K562 (cell line): Measurements from ENCODE around the gene TMEM108. TPM values are rescaled to one million over a fixed set of nuclear protein-coding genes. Genes with fewer than 3 reads are reported as not detected.

ENCODE experiments used
- ATAC-seq: fragments of 200-7000 bp; cut with Tn5 transposase; 3 replicates; pipeline ENCODE4 v1.9.1; 2020; ENCODE audit warnings: moderate library complexity
- BruUV-seq: library from RNA; stranded (reverse); fragments of 400-500 nt; replicated peaks from 2 replicates; lab custom pipeline; 2021; lab: Mats Ljungman, UMichigan
- CTCF ChIA-PET: fragments of 300-600 bp; formaldehyde crosslinking; extraction: SDS; loops from one replicate; lab custom pipeline; 2021; ENCODE audit warnings: low intra/inter-chr PET ratio; lab: Yijun Ruan, JAX
- POLR2A ChIA-PET: fragments of 300-600, 350-650 bp; sonication (Branson Sonifier 250); formaldehyde crosslinking; extraction: SDS; loops from one replicate; lab custom pipeline; 2021; ENCODE audit warnings: antibody characterized with exemption, inconsistent platforms; lab: Yijun Ruan, JAX
- DNase-seq, 4 experiments: peaks; one replicate each; pipeline versions ENCODE4 v3.0.0 to v3.0.0-alpha.2; 2011 to 2018; ENCODE audit warnings: low spot score in 3 of 4, mixed read lengths in 3 of 4; ENCODE audit errors: extremely low read depth in 1 of 4
- FAIRE-seq: peaks from 2 replicates; lab custom pipeline; 2011; peaks lifted over from hg19 to GRCh38; lab: Jason Lieb, UNC
- H2AFZ ChIP-seq: 2 replicates; pipeline ENCODE4 v1.6.0; 2011; ENCODE audit warnings: low read depth, low read length, control low read depth, inconsistent platforms
- H3K27ac ChIP-seq: fragments of 200-600 bp; 3 replicates; pipeline ENCODE4 v1.8.0; 2011; ENCODE audit warnings: low read depth, mild to moderate bottlenecking, control low read depth, inconsistent platforms, low read length, moderate library complexity, mixed read lengths; ENCODE audit errors: extremely low read depth
- H3K27me3 ChIP-seq, 2 experiments: fragments of 300-600 bp in 1 of 2; 2 replicates in 1 of 2; 3 replicates in 1 of 2; pipeline versions ENCODE4 v1.6.0 to v1.8.0; 2011; ENCODE audit warnings: inconsistent platforms in 2 of 2, low read length in 2 of 2, mild to moderate bottlenecking in 1 of 2, mixed read lengths in 1 of 2, moderate library complexity in 1 of 2; ENCODE audit not compliant: control insufficient read depth in 2 of 2, insufficient read depth in 2 of 2
- H3K36me3 ChIP-seq: fragments of 300-600 bp; 3 replicates; pipeline ENCODE4 v1.8.0; 2011; ENCODE audit warnings: mild to moderate bottlenecking, low read length, inconsistent platforms; ENCODE audit not compliant: control insufficient read depth, insufficient read depth
- H3K4me1 ChIP-seq, 2 experiments: fragments of 200-600 bp in 1 of 2; replicated peaks in 1 of 2; 2 replicates in 1 of 2; 3 replicates in 1 of 2; pipeline versions ENCODE4 v1.5.1 to v1.8.0; 2011; ENCODE audit warnings: inconsistent platforms in 2 of 2, low read length in 2 of 2, mild to moderate bottlenecking in 1 of 2, mixed read lengths in 1 of 2, moderate library complexity in 1 of 2; ENCODE audit not compliant: control insufficient read depth in 2 of 2, insufficient read depth in 2 of 2
- H3K4me2 ChIP-seq: 2 replicates; pipeline ENCODE4 v1.6.1; 2011; ENCODE audit warnings: low read length, control low read depth, inconsistent platforms, mixed read lengths; ENCODE audit not compliant: insufficient read depth
- H3K4me3 ChIP-seq: fragments of 200-600 bp; sonication (generic), shearing (Covaris generic); 2 replicates; pipeline ENCODE4 v1.5.1; 2016; ENCODE audit warnings: control low read depth, inconsistent platforms
- H3K79me2 ChIP-seq: fragments of 200-600 bp; 3 replicates; pipeline ENCODE4 v1.8.0; 2011; ENCODE audit warnings: low read length, inconsistent platforms; ENCODE audit not compliant: control insufficient read depth, insufficient read depth
- H3K9ac ChIP-seq, 2 experiments: 2 replicates each; pipeline versions ENCODE4 v1.6.0 to v1.6.1; 2011; ENCODE audit warnings: low read depth in 2 of 2, low read length in 2 of 2, control low read depth in 1 of 2, inconsistent platforms in 1 of 2, mild to moderate bottlenecking in 1 of 2, mixed read lengths in 1 of 2; ENCODE audit not compliant: insufficient read depth in 1 of 2
- H3K9me1 ChIP-seq: one replicate; pipeline ENCODE4 v1.6.0; 2011; ENCODE audit warnings: inconsistent platforms, mild to moderate bottlenecking, low read length, moderate library complexity; ENCODE audit not compliant: control insufficient read depth, insufficient read depth
- H3K9me3 ChIP-seq: replicated peaks from 2 replicates; pipeline ENCODE4 v1.5.1; 2011; ENCODE audit warnings: low read depth, low read length, inconsistent platforms; ENCODE audit not compliant: control insufficient read depth, insufficient read depth
- H4K20me1 ChIP-seq: replicated peaks from 2 replicates; pipeline ENCODE4 v1.6.1; 2011; ENCODE audit warnings: low read length, inconsistent platforms, mixed read lengths; ENCODE audit not compliant: control insufficient read depth, insufficient read depth
- BHLHE40 ChIP-seq: IDR thresholded peaks from 2 replicates; pipeline ENCODE4 v1.6.1; 2011; ENCODE audit warnings: low read length, improper control_type of control experiment
- CLOCK ChIP-seq: fragments of 250-450 bp; sonication (Bioruptor Pico); IDR thresholded peaks from 2 replicates; pipeline ENCODE4 v1.4.0; 2020; ENCODE audit warnings: mild to moderate bottlenecking, moderate library complexity, borderline replicate concordance
- MLLT1 ChIP-seq, 2 experiments: fragments of 450-650 bp; IDR thresholded peaks; 2 replicates each; pipeline ENCODE4 v1.6.1; 2016
- NRF1 ChIP-seq, 2 experiments: fragments of 450-650 bp; IDR thresholded peaks in 1 of 2; conservative IDR thresholded peaks in 1 of 2; 2 replicates each; pipeline ENCODE4 v1.6.1; 2014; ENCODE audit warnings: mild to moderate bottlenecking in 2 of 2
- SIX5 ChIP-seq, 2 experiments: IDR thresholded peaks; 2 replicates each; pipeline ENCODE4 v1.6.1; 2011; ENCODE audit warnings: low read length in 2 of 2, borderline replicate concordance in 1 of 2, low read depth in 1 of 2, mild to moderate bottlenecking in 1 of 2, moderate library complexity in 1 of 2; ENCODE audit not compliant: insufficient read depth in 1 of 2
- TAF7 ChIP-seq: fragments of 450-650 bp; IDR thresholded peaks from 2 replicates; pipeline ENCODE4 v1.6.1; 2016; ENCODE audit warnings: missing genetic modification characterization, missing compliant biosample characterization
- YBX1 ChIP-seq: fragments of 450-650 bp; IDR thresholded peaks from 2 replicates; pipeline ENCODE4 v1.7.1; 2016; ENCODE audit warnings: mild to moderate bottlenecking
- ZFP36 ChIP-seq: fragments of 150-350 bp; IDR thresholded peaks from 2 replicates; pipeline ENCODE4 v1.6.1; 2018; ENCODE audit warnings: low read length, low read depth; ENCODE audit not compliant: partially characterized antibody
- ZMIZ1 ChIP-seq, 2 experiments: fragments of 150-350 bp in 1 of 2; IDR thresholded peaks; 2 replicates each; pipeline ENCODE4 v1.6.1; 2012 to 2016; ENCODE audit warnings: low read depth in 2 of 2, low read length in 2 of 2, mild to moderate bottlenecking in 1 of 2, moderate library complexity in 1 of 2
- ZNF79 ChIP-seq: fragments of 250-450 bp; sonication (Bioruptor Pico); IDR thresholded peaks from 2 replicates; pipeline ENCODE4 v1.4.0; 2020; ENCODE audit warnings: low read depth, mild to moderate bottlenecking, moderate library complexity
- WGBS: fragments of 100-300 bp; shearing (Covaris generic); methylation state at CpG from one replicate; pipeline ENCODE4 v1.1.6; 2016; ENCODE audit warnings: low coverage, mixed read lengths; ENCODE audit not compliant: insufficient coverage; ENCODE audit errors: missing lambda C conversion rate; 5-methylcytosine and 5-hydroxymethylcytosine counted together
- in situ Hi-C: fragments of 300-500 bp; cut with MboI; formaldehyde crosslinking; loops from 4 replicates; pipeline ENCODE4 v1.15.0; 2018; ENCODE audit warnings: inconsistent platforms, mixed read lengths
- intact Hi-C: fragments of 100-400 bp; cut with micrococcal nuclease; formaldehyde crosslinking; loops from 2 replicates; pipeline ENCODE4 v1.14.2; 2022
- polyA plus RNA-seq, 8 experiments: library from polyadenylated mRNA; depleted of rRNA in 4 of 8; stranded (reverse) in 5 of 8; unstranded in 3 of 8; fragments of >200 nt; fragmentation: Nextera tagmentation in 2 of 8; fragmentation: Illumina TruSeq in 1 of 8; extraction: Ambion mirVana in 2 of 8; extraction: Trizol in 1 of 8; gene quantifications; 2 replicates each; pipeline versions ENCODE4 v1.2.1 to v1.2.3, GENCODE V29; 2011 to 2014; ENCODE audit warnings: inconsistent platforms in 1 of 8, missing spikeins in 1 of 8
- total RNA-seq, 7 experiments: library from RNA; depleted of rRNA in 6 of 7; stranded (reverse); fragments of >200 nt in 6 of 7; fragmentation: Illumina TruSeq in 2 of 7; extraction: Trizol in 2 of 7; gene quantifications; 2 replicates each; pipeline versions ENCODE4 v1.2.1 to v1.2.3, GENCODE V29; 2011 to 2021; ENCODE audit warnings: low replicate concordance in 1 of 7

The TMEM108 gene
- total and polyA plus RNA-seq, 9 of the 15 experiments (the other 6 are each of a cell fraction or from before 2014, with no cell fraction given) = 0.65 to 11.1 (median 3.4) TPM

GRCh38 chr3:133394561-133395311 is 356.5 kb downstream of the TMEM108 start:
- FAIRE-seq = no peak
- ChIA-PET CTCF (no interaction called here), POLR2A (no interaction called here)
- intact Hi-C loops (no loop called here), in situ Hi-C loops (loop anchor here (25.0 kb wide), 1 partner anchor 357 kb away; the partner anchor contains the start of gene TMEM108)
- no peaks in the 10 kb centered on the region for H3K36me3 ChIP-seq
- no peak for ATAC-seq
- no peak for DNase-seq
- no peak overlapping the region for H3K9ac ChIP-seq
- no peaks in the 10 kb centered on the region for H3K4me1 ChIP-seq
- WGBS = 0% methylated on average over 1 of the region's 1 CpG
- H3K9me1 ChIP-seq = no peaks in the 10 kb centered on the region
- H3K9me3 ChIP-seq = no peaks in the 10 kb centered on the region
- no peak overlapping the region for H3K27ac ChIP-seq
- no peaks in the 10 kb centered on the region for H4K20me1 ChIP-seq
- H3K4me2 ChIP-seq = no peak overlapping the region
- no TSS peak for BruUV-seq
- H3K4me3 ChIP-seq = no peak overlapping the region
- no peak for TF ChIP-seq SIX5 (IDR thresholded peaks at IDR 0.05; ENCODE audit: borderline replicate concordance in 1 of 2, insufficient read depth in 1 of 2, low read depth in 1 of 2, low read length in 2 of 2)
- TF ChIP-seq MLLT1 (IDR thresholded peaks at IDR 0.05) = no peak
- TF ChIP-seq TAF7 = no peak
- TF ChIP-seq NRF1 (conservative IDR thresholded peaks at IDR 0.05 in 1 of 2, IDR thresholded peaks at IDR 0.05 in 1 of 2) = no peak
- no peak for TF ChIP-seq BHLHE40
- TF ChIP-seq ZNF79 (CRISPR knock-in tag) = no peak
- no peak for TF ChIP-seq CLOCK (CRISPR knock-in tag)
- TF ChIP-seq YBX1 = no peak
- no peak for TF ChIP-seq ZMIZ1 (IDR thresholded peaks at IDR 0.05; ENCODE audit: low read depth in 2 of 2, low read length in 2 of 2)
- no peak for TF ChIP-seq ZFP36
- no peaks in the 10 kb centered on the region for H3K27me3 ChIP-seq
- no peak overlapping the region for H2AFZ ChIP-seq
- H3K79me2 ChIP-seq = no peaks in the 10 kb centered on the region
